HL-60 (cell line): ENCODE data around the gene GPATCH4.
A peak's percentile ranks its signal among the peaks of the same experiment; 100 is the strongest.

Experiments
- DNase-seq, 2 experiments: peaks; one replicate each; pipeline ENCODE4 v3.0.0-alpha.2; 2010 to 2020; ENCODE audit warnings: low read depth in 1 of 2, low spot score in 1 of 2
- H3K27ac ChIP-seq: fragments of 250-450 bp; sonication (Bioruptor Pico); replicated peaks from 2 replicates; pipeline ENCODE4 v1.5.1; 2020; ENCODE audit warnings: mild to moderate bottlenecking, moderate library complexity
- H3K27me3 ChIP-seq: fragments of 250-450 bp; sonication (Bioruptor Pico); 2 replicates; pipeline ENCODE4 v1.5.1; 2021; ENCODE audit warnings: mild to moderate bottlenecking, moderate library complexity; ENCODE audit not compliant: insufficient read depth, poor library complexity, severe bottlenecking
- H3K4me3 ChIP-seq: replicated peaks from 2 replicates; pipeline ENCODE4 v1.5.1; 2011; ENCODE audit warnings: mild to moderate bottlenecking, control low read depth, low read length; ENCODE audit not compliant: insufficient read depth
- GABPA ChIP-seq: IDR thresholded peaks from 2 replicates; pipeline ENCODE4 v1.6.1; 2012; ENCODE audit warnings: low read depth
- POLR2AphosphoS5 ChIP-seq: IDR thresholded peaks from 2 replicates; pipeline ENCODE4 v1.6.1; 2012; ENCODE audit warnings: low read depth
- SPI1 ChIP-seq: IDR thresholded peaks from 2 replicates; pipeline ENCODE4 v1.6.1; 2012; ENCODE audit warnings: low read depth, mild to moderate bottlenecking, borderline replicate concordance
- TF ChIP-seq, protein P1 (sequence below): IDR thresholded peaks from 2 replicates; pipeline ENCODE4 v1.6.1; 2012; ENCODE audit warnings: low read depth; ENCODE audit not compliant: insufficient replicate concordance
- TF ChIP-seq, protein P2 (sequence below): IDR thresholded peaks from one replicate; pipeline ENCODE4 v1.5.1; 2011; ENCODE audit warnings: low read length, control low read depth, inconsistent platforms; ENCODE audit not compliant: insufficient read depth

Gene GPATCH4

DNA sequence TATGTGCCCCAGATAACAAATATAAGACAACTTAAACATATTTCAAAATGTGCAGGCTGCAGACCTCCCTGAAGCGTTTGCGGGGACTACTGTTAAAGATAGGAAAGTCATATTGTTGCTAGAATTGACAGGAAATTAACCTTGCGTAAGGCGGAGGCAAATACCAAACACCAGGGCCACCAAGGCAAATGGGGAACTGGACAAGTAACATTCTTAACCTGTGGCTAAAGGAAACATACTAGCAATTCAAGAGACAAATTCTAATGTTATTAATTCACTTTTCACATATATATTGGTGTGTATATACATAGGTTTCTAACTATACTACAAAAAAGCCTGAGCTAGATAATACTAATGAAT lies 24.8 kb upstream of the GPATCH4 start:
- no peak for DNase-seq
- TF ChIP-seq SPI1, result 0 out of 2 replicates have a peak, but pooled peaks have one; percentile 22
- TF ChIP-seq, protein P1, sequence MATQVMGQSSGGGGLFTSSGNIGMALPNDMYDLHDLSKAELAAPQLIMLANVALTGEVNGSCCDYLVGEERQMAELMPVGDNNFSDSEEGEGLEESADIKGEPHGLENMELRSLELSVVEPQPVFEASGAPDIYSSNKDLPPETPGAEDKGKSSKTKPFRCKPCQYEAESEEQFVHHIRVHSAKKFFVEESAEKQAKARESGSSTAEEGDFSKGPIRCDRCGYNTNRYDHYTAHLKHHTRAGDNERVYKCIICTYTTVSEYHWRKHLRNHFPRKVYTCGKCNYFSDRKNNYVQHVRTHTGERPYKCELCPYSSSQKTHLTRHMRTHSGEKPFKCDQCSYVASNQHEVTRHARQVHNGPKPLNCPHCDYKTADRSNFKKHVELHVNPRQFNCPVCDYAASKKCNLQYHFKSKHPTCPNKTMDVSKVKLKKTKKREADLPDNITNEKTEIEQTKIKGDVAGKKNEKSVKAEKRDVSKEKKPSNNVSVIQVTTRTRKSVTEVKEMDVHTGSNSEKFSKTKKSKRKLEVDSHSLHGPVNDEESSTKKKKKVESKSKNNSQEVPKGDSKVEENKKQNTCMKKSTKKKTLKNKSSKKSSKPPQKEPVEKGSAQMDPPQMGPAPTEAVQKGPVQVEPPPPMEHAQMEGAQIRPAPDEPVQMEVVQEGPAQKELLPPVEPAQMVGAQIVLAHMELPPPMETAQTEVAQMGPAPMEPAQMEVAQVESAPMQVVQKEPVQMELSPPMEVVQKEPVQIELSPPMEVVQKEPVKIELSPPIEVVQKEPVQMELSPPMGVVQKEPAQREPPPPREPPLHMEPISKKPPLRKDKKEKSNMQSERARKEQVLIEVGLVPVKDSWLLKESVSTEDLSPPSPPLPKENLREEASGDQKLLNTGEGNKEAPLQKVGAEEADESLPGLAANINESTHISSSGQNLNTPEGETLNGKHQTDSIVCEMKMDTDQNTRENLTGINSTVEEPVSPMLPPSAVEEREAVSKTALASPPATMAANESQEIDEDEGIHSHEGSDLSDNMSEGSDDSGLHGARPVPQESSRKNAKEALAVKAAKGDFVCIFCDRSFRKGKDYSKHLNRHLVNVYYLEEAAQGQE, result no peak
- peaks cover 45% of the 10 kb centered on the region for H3K27me3 ChIP-seq
- H3K27ac ChIP-seq, result no peak overlapping the region
- no peak overlapping the region for H3K4me3 ChIP-seq

DNA sequence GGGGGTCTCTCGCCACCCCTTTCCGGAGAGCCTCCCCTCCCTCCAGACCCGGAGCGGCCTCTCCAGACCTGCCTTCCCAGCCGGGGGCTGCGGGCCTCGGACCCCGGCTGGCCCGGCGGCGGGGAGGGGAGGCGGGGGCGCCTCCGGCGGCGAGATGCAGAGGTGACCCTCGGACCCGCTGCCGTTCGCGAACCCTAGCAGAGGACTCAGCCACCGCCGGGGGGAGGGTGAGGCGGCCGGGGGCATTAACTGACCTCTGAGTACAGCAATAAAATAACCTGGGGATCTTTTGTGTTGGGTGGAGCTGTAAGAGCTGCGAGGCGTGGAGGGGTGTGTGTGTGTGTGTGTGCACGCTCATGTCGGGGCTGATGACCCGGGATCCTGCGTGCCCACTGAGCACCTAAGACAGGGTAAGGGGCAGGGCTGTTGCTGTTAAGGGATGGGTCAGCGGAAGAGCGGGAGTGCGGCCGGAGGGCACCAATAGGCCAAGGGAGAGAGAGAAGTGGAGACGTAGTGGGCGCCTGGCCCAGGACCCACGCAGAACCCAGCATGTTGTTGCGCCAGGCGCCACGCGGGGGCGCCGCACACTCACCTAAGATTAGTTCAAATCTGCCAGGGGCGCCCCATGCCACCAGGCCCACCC lies 24.3 kb upstream of the GPATCH4 start:
- Histone ChIP-seq H3K4me3 (no peak overlapping the region), H3K27me3 (peaks cover 45% of the 10 kb centered on the region), H3K27ac (no peak overlapping the region)
- peak in 1 of 2 experiments; percentile 33 for DNase-seq
- no peak for TF ChIP-seq GABPA
- TF ChIP-seq, protein P2, sequence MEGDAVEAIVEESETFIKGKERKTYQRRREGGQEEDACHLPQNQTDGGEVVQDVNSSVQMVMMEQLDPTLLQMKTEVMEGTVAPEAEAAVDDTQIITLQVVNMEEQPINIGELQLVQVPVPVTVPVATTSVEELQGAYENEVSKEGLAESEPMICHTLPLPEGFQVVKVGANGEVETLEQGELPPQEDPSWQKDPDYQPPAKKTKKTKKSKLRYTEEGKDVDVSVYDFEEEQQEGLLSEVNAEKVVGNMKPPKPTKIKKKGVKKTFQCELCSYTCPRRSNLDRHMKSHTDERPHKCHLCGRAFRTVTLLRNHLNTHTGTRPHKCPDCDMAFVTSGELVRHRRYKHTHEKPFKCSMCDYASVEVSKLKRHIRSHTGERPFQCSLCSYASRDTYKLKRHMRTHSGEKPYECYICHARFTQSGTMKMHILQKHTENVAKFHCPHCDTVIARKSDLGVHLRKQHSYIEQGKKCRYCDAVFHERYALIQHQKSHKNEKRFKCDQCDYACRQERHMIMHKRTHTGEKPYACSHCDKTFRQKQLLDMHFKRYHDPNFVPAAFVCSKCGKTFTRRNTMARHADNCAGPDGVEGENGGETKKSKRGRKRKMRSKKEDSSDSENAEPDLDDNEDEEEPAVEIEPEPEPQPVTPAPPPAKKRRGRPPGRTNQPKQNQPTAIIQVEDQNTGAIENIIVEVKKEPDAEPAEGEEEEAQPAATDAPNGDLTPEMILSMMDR, result peak; percentile 75

DNA sequence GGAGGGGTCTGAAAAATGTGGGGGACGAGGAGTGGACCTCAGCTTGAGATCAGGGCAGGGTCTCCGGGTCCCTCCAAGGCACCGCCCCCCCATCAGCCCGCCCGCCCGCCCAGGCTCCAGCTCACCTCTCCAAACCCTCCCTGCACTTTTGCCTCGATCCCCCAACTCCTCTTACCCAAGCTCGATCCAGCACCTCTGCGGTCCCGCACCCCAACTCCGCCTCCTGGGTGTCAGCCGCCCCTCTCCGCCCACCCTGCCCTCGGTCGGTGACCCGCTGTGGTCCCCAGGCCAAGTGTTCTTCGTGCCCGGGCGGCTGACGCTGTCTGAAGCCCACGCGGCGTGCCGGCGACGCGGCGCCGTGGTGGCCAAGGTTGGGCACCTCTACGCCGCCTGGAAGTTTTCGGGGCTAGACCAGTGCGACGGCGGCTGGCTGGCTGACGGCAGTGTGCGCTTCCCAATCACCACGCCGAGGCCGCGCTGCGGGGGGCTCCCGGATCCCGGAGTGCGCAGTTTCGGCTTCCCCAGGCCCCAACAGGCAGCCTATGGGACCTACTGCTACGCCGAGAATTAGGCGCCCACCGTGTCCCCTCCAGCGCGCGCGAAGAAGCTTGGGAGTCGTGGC lies 23.6 kb upstream of the GPATCH4 start:
- peaks cover 45% of the 10 kb centered on the region for H3K27me3 ChIP-seq
- no peak overlapping the region for H3K27ac ChIP-seq

More for the DNA sequence above, 23.6 kb upstream of the GPATCH4 start:
- DNase-seq, result no peak
- no peak for TF ChIP-seq SPI1
- TF ChIP-seq, protein P2, result no peak
- TF ChIP-seq POLR2AphosphoS5, result no peak
- TF ChIP-seq, protein P1, result no peak
- no peak for TF ChIP-seq GABPA
- peak overlapping the region; percentile 33 for H3K4me3 ChIP-seq
